22Rv1 (cell line): Measurements from ENCODE around the gene AIFM2.

Source experiments
- ZFX ChIP-seq: fragments of 450-650 bp; IDR thresholded peaks from 2 replicates; pipeline ENCODE4 v1.6.1; 2017; ENCODE audit warnings: antibody characterized with exemption, borderline replicate concordance
- TF ChIP-seq, protein P1 (sequence below): fragments of 450-650 bp; IDR thresholded peaks from 2 replicates; pipeline ENCODE4 v1.5.1; 2017; ENCODE audit warnings: mild to moderate bottlenecking

DNA sequence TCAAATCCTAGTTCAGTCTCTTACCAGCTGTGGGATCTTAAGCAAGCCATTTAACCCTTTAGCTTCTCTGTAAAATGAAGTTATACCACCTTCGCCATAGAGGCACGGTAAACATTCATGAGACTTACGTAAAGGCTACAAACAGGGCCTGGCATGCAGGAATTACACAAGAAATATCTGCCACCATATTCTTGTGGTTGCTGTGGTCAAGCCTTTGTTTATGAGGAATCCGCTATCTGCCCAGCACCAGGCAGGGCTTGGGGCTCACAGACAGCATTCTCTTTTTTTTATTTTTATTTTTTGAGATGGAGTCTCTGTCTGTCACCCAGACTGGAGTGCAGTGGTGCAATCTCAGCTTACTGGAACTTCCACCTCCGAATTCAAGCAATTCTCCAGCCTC is 9.9 kb downstream of the AIFM2 start:
- TF ChIP-seq, protein P1, sequence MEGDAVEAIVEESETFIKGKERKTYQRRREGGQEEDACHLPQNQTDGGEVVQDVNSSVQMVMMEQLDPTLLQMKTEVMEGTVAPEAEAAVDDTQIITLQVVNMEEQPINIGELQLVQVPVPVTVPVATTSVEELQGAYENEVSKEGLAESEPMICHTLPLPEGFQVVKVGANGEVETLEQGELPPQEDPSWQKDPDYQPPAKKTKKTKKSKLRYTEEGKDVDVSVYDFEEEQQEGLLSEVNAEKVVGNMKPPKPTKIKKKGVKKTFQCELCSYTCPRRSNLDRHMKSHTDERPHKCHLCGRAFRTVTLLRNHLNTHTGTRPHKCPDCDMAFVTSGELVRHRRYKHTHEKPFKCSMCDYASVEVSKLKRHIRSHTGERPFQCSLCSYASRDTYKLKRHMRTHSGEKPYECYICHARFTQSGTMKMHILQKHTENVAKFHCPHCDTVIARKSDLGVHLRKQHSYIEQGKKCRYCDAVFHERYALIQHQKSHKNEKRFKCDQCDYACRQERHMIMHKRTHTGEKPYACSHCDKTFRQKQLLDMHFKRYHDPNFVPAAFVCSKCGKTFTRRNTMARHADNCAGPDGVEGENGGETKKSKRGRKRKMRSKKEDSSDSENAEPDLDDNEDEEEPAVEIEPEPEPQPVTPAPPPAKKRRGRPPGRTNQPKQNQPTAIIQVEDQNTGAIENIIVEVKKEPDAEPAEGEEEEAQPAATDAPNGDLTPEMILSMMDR: no peak
- TF ChIP-seq ZFX: no peak
